GM10847 (cell line): ENCODE measurements around the gene LMAN1L.

Source experiments
- POLR2A ChIP-seq: IDR thresholded peaks from 2 replicates; pipeline ENCODE4 v1.6.1; 2011; ENCODE audit not compliant: insufficient read length; ENCODE audit errors: extremely low read depth

The LMAN1L gene

GRCh38 chr15:74866090-74866489 lies 53.5 kb downstream of the LMAN1L start:
- no peak for TF ChIP-seq POLR2A

GRCh38 chr15:74867466-74868038 lies 54.9 kb downstream of the LMAN1L start:
- TF ChIP-seq POLR2A = no peak

GRCh38 chr15:74868059-74868458 lies 55.4 kb downstream of the LMAN1L start:
- TF ChIP-seq POLR2A = no peak

GRCh38 chr15:74869372-74869725 lies 56.7 kb downstream of the LMAN1L start:
- no peak for TF ChIP-seq POLR2A

GRCh38 chr15:74869726-74870407 lies 57.2 kb downstream of the LMAN1L start:
- peak; percentile 27 for TF ChIP-seq POLR2A

- no peak for TF ChIP-seq POLR2A
Measured at GRCh38 chr15:74870436-74871215, 58.0 kb downstream of the LMAN1L start.

GRCh38 chr15:74872702-74873035 lies 60.0 kb downstream of the LMAN1L start:
- no peak for TF ChIP-seq POLR2A

- peak; percentile 75 for TF ChIP-seq POLR2A
Measured at GRCh38 chr15:74873036-74873755, 60.6 kb downstream of the LMAN1L start, which contains the start of gene SCAMP2. TSS of gene SCAMP2 (minus strand) at chr15:74873365. CDS start at chr15:74873255, 110 bp downstream.

- TF ChIP-seq POLR2A = no peak
Measured at GRCh38 chr15:74873756-74874424, 61.3 kb downstream of the LMAN1L start.
